GM12878 (cell line): ENCODE data around the gene ADSL.

Experiments used
- CEBPB ChIP-seq, 2 experiments: fragments of 150-350 bp in 1 of 2; IDR thresholded peaks; 2 replicates each; pipeline ENCODE4 v1.6.1; 2012 to 2014; ENCODE audit warnings: low read depth in 2 of 2, low read length in 2 of 2, borderline replicate concordance in 1 of 2, inconsistent platforms in 1 of 2
- NFYA ChIP-seq: IDR thresholded peaks from 2 replicates; pipeline ENCODE4 v1.6.1; 2011; ENCODE audit warnings: low read depth, mild to moderate bottlenecking, low read length, improper control_type of control experiment, borderline replicate concordance
- SP1 ChIP-seq: IDR thresholded peaks from one replicate; pipeline ENCODE4 v1.6.1; 2011; ENCODE audit warnings: low read depth, low read length
- STAT3 ChIP-seq: IDR thresholded peaks from 2 replicates; pipeline ENCODE4 v1.6.1; 2011; ENCODE audit warnings: low read depth, low read length, improper control_type of control experiment
- TF ChIP-seq, protein P1 (sequence below), 3 experiments: IDR thresholded peaks in 2 of 3; conservative IDR thresholded peaks in 1 of 3; 2 replicates each; pipeline ENCODE4 v1.5.1; 2011; ENCODE audit warnings: low read depth in 3 of 3, low read length in 3 of 3, mild to moderate bottlenecking in 3 of 3, control low read depth in 2 of 3, moderate library complexity in 2 of 3, inconsistent platforms in 1 of 3, mixed read lengths in 1 of 3; ENCODE audit not compliant: control insufficient read depth in 2 of 3, insufficient read depth in 1 of 3; ENCODE audit errors: extremely low read depth in 1 of 3
- TF ChIP-seq, protein P2 (sequence below): fragments of 450-650 bp; IDR thresholded peaks from 2 replicates; pipeline ENCODE4 v1.6.1; 2017; ENCODE audit warnings: mild to moderate bottlenecking, low read depth, inconsistent platforms; ENCODE audit not compliant: poor library complexity, severe bottlenecking
- TF ChIP-seq, protein P3 (sequence below): fragments of 450-650 bp; IDR thresholded peaks from 2 replicates; pipeline ENCODE4 v1.6.1; 2017; ENCODE audit warnings: mild to moderate bottlenecking

- TF ChIP-seq, protein P1, sequence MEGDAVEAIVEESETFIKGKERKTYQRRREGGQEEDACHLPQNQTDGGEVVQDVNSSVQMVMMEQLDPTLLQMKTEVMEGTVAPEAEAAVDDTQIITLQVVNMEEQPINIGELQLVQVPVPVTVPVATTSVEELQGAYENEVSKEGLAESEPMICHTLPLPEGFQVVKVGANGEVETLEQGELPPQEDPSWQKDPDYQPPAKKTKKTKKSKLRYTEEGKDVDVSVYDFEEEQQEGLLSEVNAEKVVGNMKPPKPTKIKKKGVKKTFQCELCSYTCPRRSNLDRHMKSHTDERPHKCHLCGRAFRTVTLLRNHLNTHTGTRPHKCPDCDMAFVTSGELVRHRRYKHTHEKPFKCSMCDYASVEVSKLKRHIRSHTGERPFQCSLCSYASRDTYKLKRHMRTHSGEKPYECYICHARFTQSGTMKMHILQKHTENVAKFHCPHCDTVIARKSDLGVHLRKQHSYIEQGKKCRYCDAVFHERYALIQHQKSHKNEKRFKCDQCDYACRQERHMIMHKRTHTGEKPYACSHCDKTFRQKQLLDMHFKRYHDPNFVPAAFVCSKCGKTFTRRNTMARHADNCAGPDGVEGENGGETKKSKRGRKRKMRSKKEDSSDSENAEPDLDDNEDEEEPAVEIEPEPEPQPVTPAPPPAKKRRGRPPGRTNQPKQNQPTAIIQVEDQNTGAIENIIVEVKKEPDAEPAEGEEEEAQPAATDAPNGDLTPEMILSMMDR (IDR thresholded peaks at IDR 0.05 in 2 of 3, conservative IDR thresholded peaks at IDR 0.05 in 1 of 3; ENCODE audit: control insufficient read depth in 2 of 3, extremely low read depth in 1 of 3, insufficient read depth in 1 of 3, low read depth in 3 of 3, low read length in 3 of 3), result no peak
- TF ChIP-seq CEBPB (IDR thresholded peaks at IDR 0.05; ENCODE audit: borderline replicate concordance in 1 of 2, low read depth in 2 of 2, low read length in 2 of 2) (no peak), NFYA (no peak), SP1 (no peak), STAT3 (no peak)
- TF ChIP-seq, protein P2, sequence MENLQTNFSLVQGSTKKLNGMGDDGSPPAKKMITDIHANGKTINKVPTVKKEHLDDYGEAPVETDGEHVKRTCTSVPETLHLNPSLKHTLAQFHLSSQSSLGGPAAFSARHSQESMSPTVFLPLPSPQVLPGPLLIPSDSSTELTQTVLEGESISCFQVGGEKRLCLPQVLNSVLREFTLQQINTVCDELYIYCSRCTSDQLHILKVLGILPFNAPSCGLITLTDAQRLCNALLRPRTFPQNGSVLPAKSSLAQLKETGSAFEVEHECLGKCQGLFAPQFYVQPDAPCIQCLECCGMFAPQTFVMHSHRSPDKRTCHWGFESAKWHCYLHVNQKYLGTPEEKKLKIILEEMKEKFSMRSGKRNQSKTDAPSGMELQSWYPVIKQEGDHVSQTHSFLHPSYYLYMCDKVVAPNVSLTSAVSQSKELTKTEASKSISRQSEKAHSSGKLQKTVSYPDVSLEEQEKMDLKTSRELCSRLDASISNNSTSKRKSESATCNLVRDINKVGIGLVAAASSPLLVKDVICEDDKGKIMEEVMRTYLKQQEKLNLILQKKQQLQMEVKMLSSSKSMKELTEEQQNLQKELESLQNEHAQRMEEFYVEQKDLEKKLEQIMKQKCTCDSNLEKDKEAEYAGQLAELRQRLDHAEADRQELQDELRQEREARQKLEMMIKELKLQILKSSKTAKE, result no peak
- TF ChIP-seq, protein P3, sequence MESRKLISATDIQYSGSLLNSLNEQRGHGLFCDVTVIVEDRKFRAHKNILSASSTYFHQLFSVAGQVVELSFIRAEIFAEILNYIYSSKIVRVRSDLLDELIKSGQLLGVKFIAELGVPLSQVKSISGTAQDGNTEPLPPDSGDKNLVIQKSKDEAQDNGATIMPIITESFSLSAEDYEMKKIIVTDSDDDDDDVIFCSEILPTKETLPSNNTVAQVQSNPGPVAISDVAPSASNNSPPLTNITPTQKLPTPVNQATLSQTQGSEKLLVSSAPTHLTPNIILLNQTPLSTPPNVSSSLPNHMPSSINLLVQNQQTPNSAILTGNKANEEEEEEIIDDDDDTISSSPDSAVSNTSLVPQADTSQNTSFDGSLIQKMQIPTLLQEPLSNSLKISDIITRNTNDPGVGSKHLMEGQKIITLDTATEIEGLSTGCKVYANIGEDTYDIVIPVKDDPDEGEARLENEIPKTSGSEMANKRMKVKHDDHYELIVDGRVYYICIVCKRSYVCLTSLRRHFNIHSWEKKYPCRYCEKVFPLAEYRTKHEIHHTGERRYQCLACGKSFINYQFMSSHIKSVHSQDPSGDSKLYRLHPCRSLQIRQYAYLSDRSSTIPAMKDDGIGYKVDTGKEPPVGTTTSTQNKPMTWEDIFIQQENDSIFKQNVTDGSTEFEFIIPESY, result no peak
These were observed 14.6 kb upstream of the ADSL start for GRCh38 chr22:40331706-40332105.
